Progenitor cell of endocrine pancreas (in vitro differentiated cells): ENCODE results near the gene HGF. TPM values are rescaled to one million over a fixed set of nuclear protein-coding genes. Genes with fewer than 3 reads are reported as not detected.

ENCODE experiments used
- DNase-seq: peaks from one replicate; pipeline ENCODE4 v3.0.0; 2021; ENCODE audit warnings: low spot score; ENCODE audit not compliant: unreplicated experiment
- H3K27ac Mint-ChIP-seq: 2 replicates; pipeline ENCODE4 v1.8.0; 2021; ENCODE audit warnings: mild to moderate bottlenecking, moderate library complexity, mixed read lengths
- H3K27me3 Mint-ChIP-seq: 2 replicates; pipeline ENCODE4 v1.8.0; 2021; ENCODE audit warnings: mixed read lengths
- H3K36me3 Mint-ChIP-seq: 2 replicates; pipeline ENCODE4 v1.8.0; 2022; ENCODE audit warnings: mixed read lengths; ENCODE audit not compliant: insufficient read depth
- H3K4me1 Mint-ChIP-seq: 2 replicates; pipeline ENCODE4 v1.8.0; 2021; ENCODE audit warnings: low read depth, mixed read lengths
- H3K4me3 Mint-ChIP-seq: 2 replicates; pipeline ENCODE4 v1.8.0; 2021; ENCODE audit warnings: low read depth, mild to moderate bottlenecking, moderate library complexity, mixed read lengths
- H3K9me3 Mint-ChIP-seq: 2 replicates; pipeline ENCODE4 v1.8.0; 2021; ENCODE audit warnings: low read depth, mixed read lengths
- total RNA-seq: library from RNA; stranded (reverse); gene quantifications from 2 replicates; pipeline ENCODE4 v1.2.1, GENCODE V29; 2021
- TF ChIP-seq, protein P1 (sequence below): fragments of 200-600 bp; sonication (generic); IDR thresholded peaks from one replicate; pipeline ENCODE4 v1.5.0; 2021; ENCODE audit warnings: antibody characterized with exemption, mild to moderate bottlenecking; ENCODE audit not compliant: unreplicated experiment

HGF gene
- total RNA-seq, 1 donor from 2014 or later: not detected

GRCh38 chr7:81745637-81746036 lies 24.2 kb downstream of the HGF start:
- Mint-ChIP-seq H3K36me3 (no peaks in the 10 kb centered on the region), H3K4me3 (no peak overlapping the region), H3K4me1 (no peaks in the 10 kb centered on the region), H3K27me3 (no peaks in the 10 kb centered on the region), H3K9me3 (no peaks in the 10 kb centered on the region), H3K27ac (no peak overlapping the region)
- no peak for DNase-seq
- TF ChIP-seq, protein P1, sequence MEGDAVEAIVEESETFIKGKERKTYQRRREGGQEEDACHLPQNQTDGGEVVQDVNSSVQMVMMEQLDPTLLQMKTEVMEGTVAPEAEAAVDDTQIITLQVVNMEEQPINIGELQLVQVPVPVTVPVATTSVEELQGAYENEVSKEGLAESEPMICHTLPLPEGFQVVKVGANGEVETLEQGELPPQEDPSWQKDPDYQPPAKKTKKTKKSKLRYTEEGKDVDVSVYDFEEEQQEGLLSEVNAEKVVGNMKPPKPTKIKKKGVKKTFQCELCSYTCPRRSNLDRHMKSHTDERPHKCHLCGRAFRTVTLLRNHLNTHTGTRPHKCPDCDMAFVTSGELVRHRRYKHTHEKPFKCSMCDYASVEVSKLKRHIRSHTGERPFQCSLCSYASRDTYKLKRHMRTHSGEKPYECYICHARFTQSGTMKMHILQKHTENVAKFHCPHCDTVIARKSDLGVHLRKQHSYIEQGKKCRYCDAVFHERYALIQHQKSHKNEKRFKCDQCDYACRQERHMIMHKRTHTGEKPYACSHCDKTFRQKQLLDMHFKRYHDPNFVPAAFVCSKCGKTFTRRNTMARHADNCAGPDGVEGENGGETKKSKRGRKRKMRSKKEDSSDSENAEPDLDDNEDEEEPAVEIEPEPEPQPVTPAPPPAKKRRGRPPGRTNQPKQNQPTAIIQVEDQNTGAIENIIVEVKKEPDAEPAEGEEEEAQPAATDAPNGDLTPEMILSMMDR: no peak

DNA sequence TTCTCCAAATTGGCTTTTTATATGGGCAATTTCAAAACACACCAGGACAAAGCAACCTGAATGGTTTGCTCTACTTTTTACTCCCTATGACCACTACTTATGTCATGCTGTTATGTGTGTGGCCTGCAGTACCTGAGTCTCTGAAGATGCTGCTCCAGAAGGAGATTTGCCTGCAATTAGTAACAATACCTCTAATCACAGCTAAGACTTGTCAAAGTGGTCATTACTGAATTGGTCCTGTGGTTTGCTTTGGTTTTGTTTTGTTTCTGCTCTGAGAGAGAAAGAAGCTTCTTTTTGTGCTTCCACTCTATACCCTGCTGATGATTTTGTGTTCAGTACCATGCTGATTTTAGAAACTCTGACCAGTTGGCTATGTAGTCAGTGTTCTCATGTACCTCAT lies 25.5 kb downstream of the HGF start:
- H3K27ac Mint-ChIP-seq: no peak overlapping the region
- H3K36me3 Mint-ChIP-seq: no peaks in the 10 kb centered on the region
- TF ChIP-seq, protein P1: no peak
- H3K27me3 Mint-ChIP-seq: no peaks in the 10 kb centered on the region
- H3K9me3 Mint-ChIP-seq: no peaks in the 10 kb centered on the region
- H3K4me1 Mint-ChIP-seq: no peaks in the 10 kb centered on the region
- no peak for DNase-seq
- no peak overlapping the region for H3K4me3 Mint-ChIP-seq

GRCh38 chr7:81743665-81744064 lies 26.2 kb downstream of the HGF start:
- Mint-ChIP-seq H3K36me3 (no peaks in the 10 kb centered on the region), H3K27ac (no peak overlapping the region), H3K27me3 (no peaks in the 10 kb centered on the region), H3K4me3 (no peak overlapping the region), H3K9me3 (no peaks in the 10 kb centered on the region), H3K4me1 (no peaks in the 10 kb centered on the region)
- TF ChIP-seq, protein P1: no peak
- DNase-seq: no peak

DNA sequence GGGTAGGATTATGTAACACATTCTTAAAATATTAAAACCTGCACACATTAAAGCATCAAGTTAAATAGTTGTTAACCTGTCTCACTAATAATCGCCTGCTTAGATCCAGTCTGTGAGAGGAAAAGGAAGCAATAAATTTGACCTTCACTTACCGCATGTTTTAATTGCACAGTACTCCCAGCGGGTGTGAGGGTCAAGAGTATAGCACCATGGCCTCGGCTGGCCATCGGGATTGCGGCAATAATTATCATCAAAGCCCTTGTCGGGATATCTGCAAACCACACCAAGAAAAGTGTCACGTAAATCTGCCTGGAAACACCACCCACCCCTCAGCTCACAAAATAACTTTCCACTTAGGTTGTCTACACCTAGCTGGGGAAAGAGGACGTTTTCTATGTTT lies 26.6 kb downstream of the HGF start:
- Mint-ChIP-seq H3K4me1 (no peaks in the 10 kb centered on the region), H3K27ac (no peak overlapping the region), H3K4me3 (no peak overlapping the region), H3K9me3 (no peaks in the 10 kb centered on the region), H3K27me3 (no peaks in the 10 kb centered on the region), H3K36me3 (no peaks in the 10 kb centered on the region)
- DNase-seq: no peak
- TF ChIP-seq, protein P1: no peak

GRCh38 chr7:81740403-81740802 lies 29.4 kb downstream of the HGF start:
- H3K4me3 Mint-ChIP-seq: no peak overlapping the region
- no peak overlapping the region for H3K27ac Mint-ChIP-seq
- TF ChIP-seq, protein P1: no peak
- H3K4me1 Mint-ChIP-seq: peaks cover 3% of the 10 kb centered on the region
- no peak for DNase-seq
- H3K36me3 Mint-ChIP-seq: no peaks in the 10 kb centered on the region
- no peaks in the 10 kb centered on the region for H3K27me3 Mint-ChIP-seq
- H3K9me3 Mint-ChIP-seq: no peaks in the 10 kb centered on the region
